PC-3 (cell line): ENCODE data around the gene PTPRF.

Experiments
- EZH2 ChIP-seq: fragments of 300-600 bp; sonication (generic); IDR thresholded peaks from one replicate; pipeline ENCODE4 v1.6.1; 2017; ENCODE audit warnings: antibody characterized with exemption, mild to moderate bottlenecking, low read length; ENCODE audit not compliant: unreplicated experiment
- EZH2phosphoT487 ChIP-seq: fragments of 300-600 bp; sonication (generic); IDR thresholded peaks from 2 replicates; pipeline ENCODE4 v1.6.1; 2018; ENCODE audit warnings: mild to moderate bottlenecking, antibody characterized with exemption, low read length, borderline replicate concordance
- TF ChIP-seq, protein P1 (sequence below): fragments of 300-600 bp; sonication (generic); conservative IDR thresholded peaks from 2 replicates; pipeline ENCODE4 v1.5.1; 2017; ENCODE audit warnings: antibody characterized with exemption, low read depth, mild to moderate bottlenecking, low read length

DNA sequence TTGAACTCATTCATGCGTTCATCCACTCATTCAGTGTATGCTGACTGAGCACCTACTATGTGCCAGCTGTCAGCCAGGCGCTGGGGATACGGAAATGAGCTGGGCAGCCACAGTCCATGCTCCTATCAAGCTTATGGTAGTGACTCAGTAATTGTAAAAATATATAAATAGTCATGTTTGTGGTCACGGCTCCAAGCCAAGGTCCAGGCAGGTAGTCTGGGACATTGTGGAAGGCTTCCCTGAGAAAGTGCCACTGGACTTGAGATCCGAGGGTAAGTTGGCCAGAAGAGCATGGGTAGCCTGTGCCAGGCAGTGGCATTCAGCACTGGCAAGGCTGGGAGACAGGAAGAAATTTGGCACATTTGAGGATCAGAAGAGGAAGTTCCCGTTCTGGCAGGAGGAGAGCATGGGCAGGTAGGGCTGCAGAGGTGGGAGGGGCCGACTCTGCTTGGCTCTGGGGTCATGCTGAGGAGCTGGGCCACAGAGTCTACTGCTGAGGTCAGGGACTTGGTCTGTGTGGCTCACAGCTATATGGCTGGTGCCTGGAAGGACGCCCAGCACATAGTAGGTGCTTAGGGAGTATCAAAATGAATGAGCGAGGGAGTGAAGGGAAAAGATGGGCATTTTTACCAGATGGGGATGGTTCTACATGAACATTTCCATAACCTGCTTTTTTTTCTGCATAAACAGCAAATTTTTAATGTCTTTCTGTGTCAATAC, 6.9 kb downstream of the PTPRF start:
- TF ChIP-seq, protein P1, sequence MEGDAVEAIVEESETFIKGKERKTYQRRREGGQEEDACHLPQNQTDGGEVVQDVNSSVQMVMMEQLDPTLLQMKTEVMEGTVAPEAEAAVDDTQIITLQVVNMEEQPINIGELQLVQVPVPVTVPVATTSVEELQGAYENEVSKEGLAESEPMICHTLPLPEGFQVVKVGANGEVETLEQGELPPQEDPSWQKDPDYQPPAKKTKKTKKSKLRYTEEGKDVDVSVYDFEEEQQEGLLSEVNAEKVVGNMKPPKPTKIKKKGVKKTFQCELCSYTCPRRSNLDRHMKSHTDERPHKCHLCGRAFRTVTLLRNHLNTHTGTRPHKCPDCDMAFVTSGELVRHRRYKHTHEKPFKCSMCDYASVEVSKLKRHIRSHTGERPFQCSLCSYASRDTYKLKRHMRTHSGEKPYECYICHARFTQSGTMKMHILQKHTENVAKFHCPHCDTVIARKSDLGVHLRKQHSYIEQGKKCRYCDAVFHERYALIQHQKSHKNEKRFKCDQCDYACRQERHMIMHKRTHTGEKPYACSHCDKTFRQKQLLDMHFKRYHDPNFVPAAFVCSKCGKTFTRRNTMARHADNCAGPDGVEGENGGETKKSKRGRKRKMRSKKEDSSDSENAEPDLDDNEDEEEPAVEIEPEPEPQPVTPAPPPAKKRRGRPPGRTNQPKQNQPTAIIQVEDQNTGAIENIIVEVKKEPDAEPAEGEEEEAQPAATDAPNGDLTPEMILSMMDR: no peak
- TF ChIP-seq EZH2 (no peak), EZH2phosphoT487 (no peak)
